Epithelial cell of prostate (primary cell): ENCODE results near the gene GDAP1L1.
"Not testable (repeated sequence)": the region's sequence is repeated elsewhere in the genome, so short reads cannot be mapped to it uniquely, and the experiment has no call there.

Experiments used
- DNase-seq: peaks from one replicate; pipeline ENCODE4 v3.0.0-alpha.2; 2011; ENCODE audit warnings: low read depth, low spot score
- H3K27ac ChIP-seq: fragments of 450-650 bp; 2 replicates; pipeline ENCODE4 v1.5.1; 2017; ENCODE audit warnings: mild to moderate bottlenecking

Gene GDAP1L1

GRCh38 chr20:44296011-44296410 lies 48.9 kb downstream of the GDAP1L1 start:
- DNase-seq: no peak
- no peak overlapping the region for H3K27ac ChIP-seq

DNA sequence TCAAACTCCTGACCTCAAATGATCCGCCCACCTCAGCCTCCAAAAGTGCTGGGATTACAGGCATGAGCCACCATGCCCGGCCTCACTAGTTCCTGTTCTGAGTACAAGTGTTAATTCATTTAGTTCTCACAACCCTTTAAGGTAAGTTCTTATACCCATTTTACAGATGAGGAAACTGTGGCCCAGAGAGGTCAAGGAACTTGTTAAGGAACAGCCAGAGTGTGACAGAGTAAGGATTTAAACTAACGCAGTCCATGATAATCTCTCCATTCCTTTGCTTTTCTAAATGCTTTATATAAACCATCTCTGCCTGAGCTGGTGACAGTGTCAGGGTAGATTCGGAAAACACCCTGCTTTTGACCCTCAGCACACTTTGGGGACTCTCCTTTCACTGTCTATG lies 50.6 kb downstream of the GDAP1L1 start:
- no peak for DNase-seq
- no peak overlapping the region for H3K27ac ChIP-seq

- not testable (repeated sequence) for DNase-seq, H3K27ac ChIP-seq
These were observed 52.0 kb downstream of the GDAP1L1 start for GRCh38 chr20:44299011-44299535.

DNA sequence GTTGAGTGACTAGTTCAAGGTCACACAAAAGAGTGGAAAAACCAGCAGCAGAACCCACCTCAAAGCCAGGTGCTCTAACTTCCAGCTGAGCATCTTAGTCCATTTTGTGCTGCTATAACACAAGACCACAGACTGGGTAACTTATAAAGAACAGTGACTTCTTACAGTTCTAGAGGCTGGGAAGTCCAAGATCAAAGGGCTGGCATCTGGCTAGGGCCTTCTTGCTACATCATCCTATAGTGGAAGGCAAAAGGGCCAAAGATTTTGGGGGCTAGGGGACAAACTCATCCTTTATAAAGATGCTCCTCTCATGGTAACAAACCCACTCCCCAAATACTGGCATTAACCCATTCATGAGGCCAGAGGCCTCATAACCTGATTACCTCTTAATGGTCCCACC lies 54.2 kb downstream of the GDAP1L1 start:
- no peak overlapping the region for H3K27ac ChIP-seq
- no peak for DNase-seq

- peak; percentile 16 for DNase-seq
- peak overlapping the region; percentile 16 for H3K27ac ChIP-seq
These were observed 55.0 kb downstream of the GDAP1L1 start for GRCh38 chr20:44302026-44302669.

DNA sequence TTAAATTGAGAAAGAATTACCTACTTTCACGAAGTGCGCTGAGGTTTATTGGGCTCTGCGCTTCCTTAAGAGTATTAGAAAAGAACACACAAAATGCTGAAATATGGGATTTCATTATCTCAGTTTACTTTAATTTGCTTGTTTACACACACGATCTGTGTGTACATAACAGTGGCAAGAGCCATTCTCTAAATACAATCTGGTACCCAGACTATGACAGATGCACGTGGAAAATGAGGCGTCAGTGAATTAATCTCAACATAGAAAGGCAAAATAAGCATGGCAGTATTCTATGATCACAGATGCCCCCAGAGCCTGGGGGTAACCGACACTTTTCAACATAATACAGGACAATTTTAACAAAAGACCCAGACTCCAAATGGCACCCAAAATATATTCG lies 55.6 kb downstream of the GDAP1L1 start:
- H3K27ac ChIP-seq: peak overlapping the region; percentile 16
- no peak for DNase-seq

GRCh38 chr20:44304383-44304782 lies 57.3 kb downstream of the GDAP1L1 start:
- H3K27ac ChIP-seq: no peak overlapping the region
- DNase-seq: no peak

- no peak overlapping the region for H3K27ac ChIP-seq
- no peak for DNase-seq
These were observed 59.8 kb downstream of the GDAP1L1 start for GRCh38 chr20:44306927-44307326.

- DNase-seq: no peak
- no peak overlapping the region for H3K27ac ChIP-seq
These were observed 62.9 kb downstream of the GDAP1L1 start for GRCh38 chr20:44309763-44310663.

- DNase-seq: peak; percentile 85
- no peak within 1 kb of the TSS for H3K27ac ChIP-seq
These were observed 63.8 kb downstream of the GDAP1L1 start, which contains the start of gene FITM2 for GRCh38 chr20:44310664-44311639. FITM2 (minus strand) TSS chr20:44311202; CDS start chr20:44311148, 54 bp downstream.

- DNase-seq: no peak
- H3K27ac ChIP-seq: no peak overlapping the region
These were observed 67.8 kb downstream of the GDAP1L1 start for GRCh38 chr20:44314870-44315269.

DNA sequence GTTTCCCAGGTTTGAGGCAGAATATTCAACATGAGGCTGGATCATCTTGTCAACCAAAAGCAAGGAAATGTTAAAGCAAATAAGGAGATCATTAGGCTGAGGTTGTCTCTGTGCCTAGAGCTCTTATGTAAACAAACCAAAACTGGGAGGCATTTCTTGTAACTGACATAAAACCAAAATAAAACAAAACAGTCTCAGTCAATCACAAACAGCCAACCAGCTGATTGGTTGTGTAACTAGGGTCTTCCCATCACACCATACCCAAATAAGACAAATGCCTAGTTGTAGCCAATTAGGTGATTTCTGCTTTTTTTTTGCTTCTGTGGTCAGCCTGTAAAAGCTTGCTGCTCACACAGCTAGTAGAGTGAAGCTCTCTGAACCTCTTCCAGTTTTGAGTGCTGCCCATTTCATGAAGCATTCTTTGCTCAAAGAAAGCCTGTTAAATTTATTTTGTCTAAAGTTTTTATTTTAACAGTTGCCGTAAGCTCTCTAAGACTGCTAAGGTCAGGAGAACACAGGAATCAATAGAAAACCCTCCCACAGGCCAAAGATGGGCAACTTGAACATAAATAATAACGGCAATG lies 72.8 kb downstream of the GDAP1L1 start:
- DNase-seq: no peak
- H3K27ac ChIP-seq: no peak overlapping the region

DNA sequence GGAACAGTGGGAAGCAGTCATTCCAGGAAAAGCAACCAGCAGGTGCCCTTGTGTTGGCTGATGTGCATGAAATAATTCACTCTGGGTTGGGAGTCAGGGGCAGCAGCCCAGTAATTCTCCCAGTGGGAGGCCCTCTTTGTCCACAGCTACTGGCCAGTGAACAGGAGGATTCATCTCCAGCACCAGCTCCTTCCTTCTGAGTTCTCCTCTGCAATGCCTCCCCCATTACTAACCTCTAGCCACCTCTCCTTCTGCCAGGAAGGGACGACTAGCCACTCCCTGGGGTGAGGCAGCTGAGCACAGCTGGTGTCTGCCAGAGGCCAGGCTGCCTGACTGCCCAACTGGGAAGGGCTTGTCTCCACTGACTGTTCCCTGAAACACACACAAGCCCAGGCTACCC lies 77.2 kb downstream of the GDAP1L1 start:
- no peak overlapping the region for H3K27ac ChIP-seq
- no peak for DNase-seq

- DNase-seq: no peak
- H3K27ac ChIP-seq: no peak overlapping the region
These were observed 79.5 kb downstream of the GDAP1L1 start for GRCh38 chr20:44326391-44327159.

DNA sequence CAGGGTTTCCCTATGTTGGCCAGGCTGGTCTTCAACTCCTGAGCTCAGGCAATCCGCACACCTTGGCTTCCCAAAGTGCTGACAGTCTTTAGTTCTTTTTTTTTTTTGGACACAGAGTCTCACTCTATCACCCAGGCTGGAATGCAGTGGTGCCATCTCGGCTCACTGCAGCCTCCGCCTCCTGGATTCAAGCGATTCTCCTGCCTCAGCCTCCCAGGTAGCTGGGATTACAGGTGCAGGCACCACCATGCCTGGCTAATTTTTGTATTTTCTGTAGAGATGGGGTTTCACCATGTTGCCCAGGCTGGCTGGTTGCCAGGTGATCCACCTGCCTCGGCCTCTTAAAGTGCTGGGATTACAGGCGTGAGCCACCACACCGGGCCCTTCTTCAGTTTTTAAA lies 80.6 kb downstream of the GDAP1L1 start:
- H3K27ac ChIP-seq, DNase-seq: not testable (repeated sequence)

DNA sequence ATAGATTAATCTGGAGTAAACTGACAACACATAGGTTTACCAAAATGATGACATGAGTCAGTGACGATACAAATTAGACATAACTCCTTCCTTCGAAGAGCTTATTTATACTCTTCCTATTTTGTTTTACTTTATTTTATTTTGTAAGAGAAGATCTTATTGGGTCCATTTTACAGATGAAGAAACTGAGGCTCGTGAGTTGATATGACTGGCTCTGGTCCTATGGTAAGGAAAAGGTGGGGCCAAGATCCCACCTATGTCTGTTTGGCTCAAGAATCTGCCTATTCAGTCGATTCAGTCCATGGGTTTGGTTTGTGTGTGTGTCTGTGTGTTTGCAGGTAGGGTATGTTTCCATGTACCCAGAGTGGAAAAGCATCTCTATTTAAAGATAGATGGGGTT lies 81.3 kb downstream of the GDAP1L1 start:
- no peak for DNase-seq

More for the DNA sequence above, 81.3 kb downstream of the GDAP1L1 start:
- no peak overlapping the region for H3K27ac ChIP-seq
